ENCODE measurements around the gene LBHD2.

GRCh38 chr14:103128631-103129300 lies 44.8 kb downstream of the LBHD2 start:
- TF ChIP-seq POLR2AphosphoS5 (IDR thresholded peaks at IDR 0.05) (no peak), RAD21 (conservative IDR thresholded peaks at IDR 0.05) (no peak), EZH2 (IDR thresholded peaks at IDR 0.05; ENCODE audit: borderline replicate concordance, insufficient read depth, low read length, poor library complexity, severe bottlenecking) (no peak), EP300 (conservative IDR thresholded peaks at IDR 0.05; ENCODE audit: poor library complexity, severe bottlenecking) (no peak), TAF1 (IDR thresholded peaks at IDR 0.05; ENCODE audit: low read depth) (no peak), MXI1 (conservative IDR thresholded peaks at IDR 0.05; ENCODE audit: poor library complexity, severe bottlenecking) (no peak), REST (IDR thresholded peaks at IDR 0.05; ENCODE audit: borderline replicate concordance) (no peak)
- TF ChIP-seq, protein P1, sequence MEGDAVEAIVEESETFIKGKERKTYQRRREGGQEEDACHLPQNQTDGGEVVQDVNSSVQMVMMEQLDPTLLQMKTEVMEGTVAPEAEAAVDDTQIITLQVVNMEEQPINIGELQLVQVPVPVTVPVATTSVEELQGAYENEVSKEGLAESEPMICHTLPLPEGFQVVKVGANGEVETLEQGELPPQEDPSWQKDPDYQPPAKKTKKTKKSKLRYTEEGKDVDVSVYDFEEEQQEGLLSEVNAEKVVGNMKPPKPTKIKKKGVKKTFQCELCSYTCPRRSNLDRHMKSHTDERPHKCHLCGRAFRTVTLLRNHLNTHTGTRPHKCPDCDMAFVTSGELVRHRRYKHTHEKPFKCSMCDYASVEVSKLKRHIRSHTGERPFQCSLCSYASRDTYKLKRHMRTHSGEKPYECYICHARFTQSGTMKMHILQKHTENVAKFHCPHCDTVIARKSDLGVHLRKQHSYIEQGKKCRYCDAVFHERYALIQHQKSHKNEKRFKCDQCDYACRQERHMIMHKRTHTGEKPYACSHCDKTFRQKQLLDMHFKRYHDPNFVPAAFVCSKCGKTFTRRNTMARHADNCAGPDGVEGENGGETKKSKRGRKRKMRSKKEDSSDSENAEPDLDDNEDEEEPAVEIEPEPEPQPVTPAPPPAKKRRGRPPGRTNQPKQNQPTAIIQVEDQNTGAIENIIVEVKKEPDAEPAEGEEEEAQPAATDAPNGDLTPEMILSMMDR (IDR thresholded peaks at IDR 0.05; ENCODE audit: poor library complexity, severe bottlenecking) = no peak

Measured in neural cell (in vitro differentiated cells).